IPS DF 6.9 (cell line): ENCODE results near the gene CARNS1.

ENCODE experiments used
- DNase-seq: peaks from one replicate; pipeline ENCODE4 v3.0.0-alpha.2; 2013; ENCODE audit warnings: low read depth, low spot score
- H3K27ac ChIP-seq: one replicate; pipeline ENCODE4 v1.5.1; 2013; ENCODE audit warnings: low read length, control low read depth
- H3K27me3 ChIP-seq: 2 replicates; pipeline ENCODE4 v1.6.1; 2013; ENCODE audit warnings: mild to moderate bottlenecking, low read length; ENCODE audit not compliant: control insufficient read depth, insufficient read depth
- H3K36me3 ChIP-seq: 2 replicates; pipeline ENCODE4 v1.6.1; 2013; ENCODE audit warnings: low read length; ENCODE audit not compliant: control insufficient read depth, insufficient read depth
- H3K4me1 ChIP-seq: 2 replicates; pipeline ENCODE4 v1.6.1; 2013; ENCODE audit warnings: low read length; ENCODE audit not compliant: control insufficient read depth, insufficient read depth
- H3K4me3 ChIP-seq: 2 replicates; pipeline ENCODE4 v1.5.1; 2013; ENCODE audit warnings: mild to moderate bottlenecking, low read length
- H3K9me3 ChIP-seq: 2 replicates; pipeline ENCODE4 v1.6.1; 2013; ENCODE audit warnings: low read length, inconsistent platforms; ENCODE audit not compliant: control insufficient read depth, insufficient read depth
- WGBS: extraction: QIAGEN DNeasy Blood & Tissue Kit; methylation state at CpG from one replicate; pipeline ENCODE4 v1.1.7; 2013; ENCODE audit warnings: mixed read lengths, missing lambda C conversion rate; ENCODE audit not compliant: insufficient read length, insufficient coverage; 5-methylcytosine and 5-hydroxymethylcytosine counted together

Gene CARNS1

GRCh38 chr11:67468759-67469507, 53.5 kb downstream of the CARNS1 start, which contains the start of gene TMEM134:
TSS of gene TMEM134 (minus strand) at chr11:67469251. CDS start at chr11:67469192, 59 bp downstream.
- Histone ChIP-seq H3K4me3 (peak within 1 kb of the TSS; percentile 93; the same call in 1 of the 2 replicates), H3K27me3 (no peaks in the 10 kb centered on the region), H3K27ac (no peak within 1 kb of the TSS), H3K4me1 (no peaks in the 10 kb centered on the region; the same call in 1 of the 2 replicates), H3K36me3 (no peaks in the 10 kb centered on the region), H3K9me3 (no peaks in the 10 kb centered on the region)
- WGBS: no CpG with 5 or more reads among the region's 76 CpGs
- peak; percentile 76 for DNase-seq

- Histone ChIP-seq H3K9me3 (no peaks in the 10 kb centered on the region), H3K27ac (no peak overlapping the region), H3K36me3 (no peaks in the 10 kb centered on the region), H3K4me1 (no peaks in the 10 kb centered on the region; the same call in 1 of the 2 replicates), H3K27me3 (no peaks in the 10 kb centered on the region), H3K4me3 (peak overlapping the region; percentile 93; the same call in 1 of the 2 replicates)
- no peak for DNase-seq
- no CpG with 5 or more reads among the region's 9 CpGs for WGBS
Measured at GRCh38 chr11:67469508-67469811, 54.0 kb downstream of the CARNS1 start.

- DNase-seq: no peak
- H3K4me1 ChIP-seq: no peaks in the 10 kb centered on the region; the same call in 1 of the 2 replicates
- WGBS: no CpG with 5 or more reads among the region's 8 CpGs
Measured at GRCh38 chr11:67470337-67471002, 55.0 kb downstream of the CARNS1 start.

GRCh38 chr11:67472882-67473281, 57.4 kb downstream of the CARNS1 start:
- Histone ChIP-seq H3K9me3 (no peaks in the 10 kb centered on the region), H3K36me3 (no peaks in the 10 kb centered on the region), H3K4me3 (no peak overlapping the region), H3K27ac (no peak overlapping the region), H3K4me1 (no peaks in the 10 kb centered on the region; the same call in 1 of the 2 replicates), H3K27me3 (no peaks in the 10 kb centered on the region)
- DNase-seq: no peak
- no CpG with 5 or more reads among the region's 7 CpGs for WGBS

More at GRCh38 chr11:67470337-67471002, 55.0 kb downstream of the CARNS1 start:
- H3K36me3 ChIP-seq: no peaks in the 10 kb centered on the region
- no peak overlapping the region for H3K4me3 ChIP-seq
- H3K27me3 ChIP-seq: no peaks in the 10 kb centered on the region
- H3K27ac ChIP-seq: no peak overlapping the region
- no peaks in the 10 kb centered on the region for H3K9me3 ChIP-seq
